ENCODE results near the gene CACNB3. TPM values are rescaled to one million over a fixed set of nuclear protein-coding genes. Genes with fewer than 3 reads are reported as not detected.
"Not testable (repeated sequence)": the region's sequence is repeated elsewhere in the genome, so short reads cannot be mapped to it uniquely, and the experiment has no call there.

CACNB3 gene
- total and polyA plus RNA-seq, 4 experiments from 2014 or later = 1.5 to 17.9 (median 10.6) TPM

DNA sequence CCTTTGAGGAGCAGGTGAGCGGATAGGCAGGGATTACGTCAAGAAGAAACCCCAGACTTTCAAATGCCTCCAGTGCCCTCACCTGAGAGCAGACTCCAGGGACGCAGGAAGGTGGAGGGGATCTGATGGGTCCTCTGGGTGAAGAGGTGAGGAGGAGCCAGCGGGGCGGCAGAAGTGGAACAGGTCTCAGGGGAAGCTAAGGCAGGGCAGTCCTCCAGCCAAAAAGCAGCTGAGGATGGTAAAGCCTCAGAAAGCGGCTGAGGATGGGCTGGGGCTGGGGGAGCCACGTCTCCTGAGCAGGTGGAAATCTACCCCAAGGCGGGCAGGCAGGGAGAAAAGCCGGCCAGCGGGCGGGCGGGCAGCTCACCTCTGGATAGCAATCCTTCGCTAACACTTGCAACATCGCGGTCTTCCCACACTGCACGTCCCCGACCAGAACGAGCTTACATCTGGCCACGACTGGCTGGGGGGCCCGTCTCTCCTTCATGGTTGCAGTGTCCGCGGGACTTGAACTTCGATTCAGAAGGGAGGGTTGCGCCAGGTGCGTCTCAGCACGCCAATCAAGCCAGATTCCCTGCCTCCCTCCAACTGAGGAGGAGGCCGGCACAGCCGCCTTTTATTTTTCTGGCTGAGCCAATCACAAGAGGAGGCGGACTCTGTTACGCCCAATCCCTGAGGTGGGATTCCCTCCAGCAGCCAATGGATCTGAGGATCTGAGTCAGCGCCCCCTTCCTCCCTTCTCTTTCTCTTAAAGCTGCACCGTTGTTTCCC is 47.2 kb downstream of the CACNB3 start, which contains the start of gene RND1:
RND1 (minus strand) TSS at position 590 of the 771 bp plus-strand sequence; CDS start at position 487, 103 bp downstream.
- intact Hi-C loops (cut with micrococcal nuclease) = loop anchor here (1.0 kb wide), 1 partner anchor 12 kb away; no protein-coding TSS in a partner anchor
- no peaks in the 10 kb centered on the region for H3K9me3 ChIP-seq (ENCODE audit: control insufficient read depth in 1 of 2, low read length in 2 of 2)
- Mint-ChIP-seq H3K4me3 (peak within 1 kb of the TSS; percentile 90 to 95 (median 92)), H3K36me3 (peaks cover 3 to 5% of the 10 kb centered on the region in 2 donors), H3K9me3 (no peaks in the 10 kb centered on the region), H3K27me3 (peaks cover 11 to 16% of the 10 kb centered on the region in 2 donors), H3K27ac (peak within 1 kb of the TSS; percentile 80 to 95 (median 88)), H3K4me1 (peaks cover 17 to 30% (median 23%) of the 10 kb centered on the region in 4 donors)
- peaks cover 21% of the 10 kb centered on the region for H3K4me1 ChIP-seq (ENCODE audit: insufficient read depth, low read length)
- peak; percentile 85 to 95 (median 87) for DNase-seq
- peak within 1 kb of the TSS; percentile 62 for H3K27ac ChIP-seq (ENCODE audit: low read depth, low read length)
- ChIA-PET POLR2A (ENCODE audit: partially characterized antibody) (interaction anchor here (0.6 to 3.8 kb wide), 24 partner anchors 8 to 458 kb away, joined by 3 to 82 read pairs (median 5); partner anchors contain the start of genes ARF3, DDX23, FKBP11 and TROAP), CTCF (ENCODE audit: partially characterized antibody) (interaction anchor here (0.8 to 11.7 kb wide), 11 partner anchors 9 to 71 kb away, joined by 3 to 62 read pairs (median 5); partner anchors contain the start of genes CACNB3, DDX23 and FKBP11)
- peaks cover 11% of the 10 kb centered on the region for H3K27me3 ChIP-seq (ENCODE audit: insufficient read depth, low read length)
- no peaks in the 10 kb centered on the region for H3K36me3 ChIP-seq (ENCODE audit: insufficient read depth, low read length)
- H3K4me3 ChIP-seq (ENCODE audit: low read length in 2 of 2) = peak within 1 kb of the TSS; percentile 49 to 62

DNA sequence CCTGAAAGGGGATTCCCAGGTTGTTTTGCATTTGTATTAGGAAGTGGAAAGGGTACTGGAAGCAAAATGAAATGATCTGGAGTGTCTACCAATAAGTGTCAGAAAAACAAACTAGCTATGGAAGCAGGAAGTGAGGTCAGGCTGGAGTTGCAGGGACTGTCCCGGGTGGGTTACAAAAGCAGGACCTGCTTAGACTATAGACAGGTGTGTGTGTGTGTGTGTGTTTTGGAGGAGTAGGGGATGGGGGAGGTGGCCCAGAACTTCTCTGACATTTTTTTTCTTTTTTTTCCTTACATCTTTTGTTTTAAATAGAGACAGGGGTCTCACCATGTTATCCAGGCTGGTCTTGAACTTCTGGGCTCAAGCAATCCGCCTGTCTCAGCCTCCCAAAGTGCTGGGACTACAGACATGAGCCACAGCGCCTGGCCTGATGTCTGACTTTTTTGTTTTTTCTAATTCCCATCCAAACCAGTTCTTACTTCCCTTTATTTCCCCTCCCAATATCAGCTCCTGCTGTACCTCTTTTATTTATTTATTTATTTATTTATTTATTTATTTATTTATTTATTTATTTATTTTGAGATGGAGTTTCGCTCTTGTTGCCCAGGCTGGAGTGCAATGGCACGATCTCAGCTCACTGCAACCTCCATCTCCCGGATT is 47.9 kb downstream of the CACNB3 start:
- Histone ChIP-seq H3K27ac (ENCODE audit: low read depth, low read length) (peak overlapping the region; percentile 62), H3K9me3 (ENCODE audit: control insufficient read depth in 1 of 2, low read length in 2 of 2) (no peaks in the 10 kb centered on the region), H3K27me3 (ENCODE audit: insufficient read depth, low read length) (peaks cover 11% of the 10 kb centered on the region), H3K4me1 (ENCODE audit: insufficient read depth, low read length) (peaks cover 21% of the 10 kb centered on the region), H3K4me3 (ENCODE audit: low read length in 2 of 2) (peak overlapping the region in 1 of 2 donors; percentile 62), H3K36me3 (ENCODE audit: insufficient read depth, low read length) (no peaks in the 10 kb centered on the region)
- Mint-ChIP-seq H3K27ac (peak overlapping the region; percentile 80 to 91 (median 86)), H3K4me3 (peak overlapping the region; percentile 90 to 95 (median 92)), H3K4me1 (peaks cover 17 to 30% (median 23%) of the 10 kb centered on the region in 4 donors), H3K27me3 (peaks cover 11 to 16% of the 10 kb centered on the region in 2 donors), H3K36me3 (peaks cover 0 to 5% of the 10 kb centered on the region in 2 donors), H3K9me3 (no peaks in the 10 kb centered on the region)
- intact Hi-C loops (cut with micrococcal nuclease) = no loop called here
- ChIA-PET POLR2A (ENCODE audit: partially characterized antibody) (interaction anchor here (0.6 to 3.8 kb wide), 19 partner anchors 12 to 457 kb away, joined by 3 to 82 read pairs (median 5); partner anchors contain the start of genes ARF3, DDX23, FKBP11 and TROAP), CTCF (ENCODE audit: partially characterized antibody) (interaction anchor here (0.8 to 11.7 kb wide), 11 partner anchors 10 to 67 kb away, joined by 3 to 62 read pairs (median 6); partner anchors contain the start of genes CACNB3, DDX23 and FKBP11)
- no peak for DNase-seq

DNA sequence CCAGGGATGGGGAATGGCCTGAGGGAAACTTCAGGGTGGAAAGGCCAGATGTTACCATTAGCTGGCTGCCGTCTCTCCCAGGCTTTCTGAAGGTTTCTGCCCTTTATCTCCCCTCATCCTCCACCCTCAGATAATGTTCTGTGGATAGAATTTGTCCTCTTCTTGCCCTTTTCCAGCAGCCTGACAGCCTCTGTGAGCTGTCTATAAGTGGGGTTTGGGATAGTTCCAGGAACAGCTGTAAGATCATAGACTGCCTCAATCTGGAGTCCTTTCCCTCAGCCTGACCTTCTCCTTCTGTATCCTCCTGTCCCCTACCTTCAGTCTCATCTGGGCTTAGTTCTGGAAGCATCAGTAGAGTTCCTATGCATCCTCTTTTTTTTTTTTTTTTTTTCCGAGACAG is 50.2 kb downstream of the CACNB3 start:
- ChIA-PET CTCF (ENCODE audit: partially characterized antibody) (interaction anchor here (1.0 to 11.7 kb wide), 3 partner anchors 16 to 115 kb away, joined by 4 to 62 read pairs (median 6); no protein-coding TSS in a partner anchor), POLR2A (ENCODE audit: partially characterized antibody) (interaction anchor here (1.0 kb wide), 1 partner anchor 17 kb away, joined by 4 read pairs; the partner anchor contains the start of gene DDX23)
- Histone ChIP-seq H3K4me1 (ENCODE audit: insufficient read depth, low read length) (peaks cover 21% of the 10 kb centered on the region), H3K4me3 (ENCODE audit: low read length in 2 of 2) (no peak overlapping the region), H3K9me3 (ENCODE audit: control insufficient read depth in 1 of 2, low read length in 2 of 2) (no peaks in the 10 kb centered on the region), H3K27ac (ENCODE audit: low read depth, low read length) (no peak overlapping the region), H3K27me3 (ENCODE audit: insufficient read depth, low read length) (no peaks in the 10 kb centered on the region), H3K36me3 (ENCODE audit: insufficient read depth, low read length) (no peaks in the 10 kb centered on the region)
- peaks cover 0 to 5% of the 10 kb centered on the region in 2 donors for H3K36me3 Mint-ChIP-seq
- intact Hi-C loops (cut with micrococcal nuclease) = no loop called here
- H3K9me3 Mint-ChIP-seq = no peaks in the 10 kb centered on the region
- H3K4me1 Mint-ChIP-seq = peaks cover 17 to 28% (median 23%) of the 10 kb centered on the region in 4 donors
- DNase-seq = no peak
- no peak overlapping the region for H3K4me3 Mint-ChIP-seq
- peaks cover 5 to 7% of the 10 kb centered on the region in 2 donors for H3K27me3 Mint-ChIP-seq
- no peak overlapping the region for H3K27ac Mint-ChIP-seq

DNA sequence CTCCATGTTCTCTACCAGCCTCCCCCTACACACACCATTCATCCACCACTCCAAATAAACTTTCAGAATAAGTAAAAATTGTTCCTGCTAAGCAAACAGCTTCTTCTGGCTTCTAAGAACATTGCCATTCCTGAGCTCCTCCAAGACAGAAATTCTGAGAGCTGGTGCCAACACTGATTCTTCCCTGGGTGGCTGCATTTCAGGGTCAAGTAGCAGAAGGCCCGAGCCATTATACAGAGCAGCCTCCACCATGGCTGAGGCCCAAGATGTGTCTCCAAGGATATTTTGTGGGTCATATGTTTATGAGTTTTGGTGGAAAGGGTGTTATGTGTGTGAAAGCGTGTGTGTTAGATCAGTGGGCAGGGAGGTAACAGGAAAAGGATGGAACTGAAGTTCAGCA is 50.9 kb downstream of the CACNB3 start:
- H3K4me1 Mint-ChIP-seq = peaks cover 13 to 21% (median 18%) of the 10 kb centered on the region in 4 donors
- H3K4me1 ChIP-seq (ENCODE audit: insufficient read depth, low read length) = peaks cover 15% of the 10 kb centered on the region
- H3K36me3 ChIP-seq (ENCODE audit: insufficient read depth, low read length) = no peaks in the 10 kb centered on the region
- H3K27me3 ChIP-seq (ENCODE audit: insufficient read depth, low read length) = no peaks in the 10 kb centered on the region
- no peak overlapping the region for H3K27ac ChIP-seq (ENCODE audit: low read depth, low read length)
- DNase-seq = no peak
- intact Hi-C loops (cut with micrococcal nuclease) = no loop called here
- H3K27me3 Mint-ChIP-seq = peaks cover under 1 to 2% of the 10 kb centered on the region in 2 donors
- ChIA-PET POLR2A (ENCODE audit: partially characterized antibody) (no interaction called here), CTCF (ENCODE audit: partially characterized antibody) (interaction anchor here (1.0 to 11.7 kb wide), 2 partner anchors 22 to 116 kb away, joined by 4 to 62 read pairs; no protein-coding TSS in a partner anchor)
- no peak overlapping the region for H3K27ac Mint-ChIP-seq
- no peaks in the 10 kb centered on the region for H3K9me3 Mint-ChIP-seq
- H3K36me3 Mint-ChIP-seq = peaks cover 0 to 5% of the 10 kb centered on the region in 2 donors
- H3K4me3 ChIP-seq (ENCODE audit: low read length in 2 of 2) = no peak overlapping the region
- no peaks in the 10 kb centered on the region for H3K9me3 ChIP-seq (ENCODE audit: control insufficient read depth in 1 of 2, low read length in 2 of 2)
- no peak overlapping the region for H3K4me3 Mint-ChIP-seq

DNA sequence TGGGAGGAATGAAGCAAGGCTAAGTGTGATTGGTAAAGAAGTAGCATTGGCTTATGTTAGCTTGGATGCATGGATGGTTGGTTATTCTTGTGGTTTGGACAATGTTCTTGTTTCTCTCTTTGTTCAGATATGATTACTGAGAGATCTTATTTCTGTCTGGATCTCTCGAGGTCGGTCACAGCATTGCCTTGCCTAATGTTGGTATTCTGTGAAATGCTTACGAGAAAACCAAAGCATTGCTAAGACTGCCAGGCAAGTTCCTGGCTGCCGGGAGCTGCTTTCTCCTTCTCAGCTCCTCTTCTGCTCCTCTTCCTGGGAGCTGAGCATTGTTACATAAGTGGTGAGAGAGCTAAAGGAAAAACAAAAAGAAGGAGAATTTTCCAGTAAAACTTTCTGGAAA is 54.8 kb downstream of the CACNB3 start:
- H3K36me3 ChIP-seq (ENCODE audit: insufficient read depth, low read length) = no peaks in the 10 kb centered on the region
- H3K9me3 ChIP-seq (ENCODE audit: control insufficient read depth in 1 of 2, low read length in 2 of 2) = no peaks in the 10 kb centered on the region
- no peak overlapping the region for H3K4me3 ChIP-seq (ENCODE audit: low read length in 2 of 2)
- intact Hi-C loops (cut with micrococcal nuclease) = no loop called here
- no peaks in the 10 kb centered on the region for H3K4me1 ChIP-seq (ENCODE audit: insufficient read depth, low read length)
- Mint-ChIP-seq H3K4me3 (no peak overlapping the region), H3K4me1 (no peaks in the 10 kb centered on the region), H3K9me3 (no peaks in the 10 kb centered on the region), H3K36me3 (no peaks in the 10 kb centered on the region), H3K27ac (peak overlapping the region in 1 of 7 donors; percentile 20), H3K27me3 (peaks cover 0 to 2% of the 10 kb centered on the region in 2 donors)
- DNase-seq = no peak
- ChIA-PET POLR2A (ENCODE audit: partially characterized antibody) (interaction anchor here (1.1 to 1.3 kb wide), 2 partner anchors 8 to 21 kb away, joined by 3 to 5 read pairs; partner anchors contain the start of genes DDX23 and RND1), CTCF (ENCODE audit: partially characterized antibody) (interaction anchor here (0.6 to 11.7 kb wide), 5 partner anchors 18 to 376 kb away, joined by 3 to 62 read pairs (median 3); partner anchors contain the start of gene WNT1)
- no peak overlapping the region for H3K27ac ChIP-seq (ENCODE audit: low read depth, low read length)
- H3K27me3 ChIP-seq (ENCODE audit: insufficient read depth, low read length) = no peaks in the 10 kb centered on the region

DNA sequence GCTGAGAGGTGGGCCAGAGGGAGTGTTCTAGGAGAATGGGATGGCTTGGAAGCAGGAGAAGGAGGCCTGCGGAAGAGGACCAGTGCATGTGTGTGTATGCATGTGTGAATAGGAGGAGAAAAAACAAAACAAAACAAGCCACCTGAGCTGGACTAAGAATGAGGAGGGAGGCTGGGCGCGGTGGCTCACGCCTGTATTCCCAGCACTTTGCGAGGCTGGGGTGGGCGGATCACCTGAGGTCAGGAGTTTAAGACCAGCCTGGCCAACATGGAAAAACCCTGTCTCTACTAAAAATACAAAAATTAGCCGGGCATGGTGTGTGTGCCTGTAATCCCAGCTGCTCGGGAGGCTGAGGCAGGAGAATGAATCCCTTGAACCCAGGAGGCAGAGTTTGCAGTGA is 55.2 kb downstream of the CACNB3 start:
- H3K4me1 ChIP-seq (ENCODE audit: insufficient read depth, low read length); H3K4me1 Mint-ChIP-seq; H3K36me3 ChIP-seq (ENCODE audit: insufficient read depth, low read length); intact Hi-C loops (cut with micrococcal nuclease); H3K4me3 Mint-ChIP-seq; H3K9me3 ChIP-seq (ENCODE audit: control insufficient read depth in 1 of 2, low read length in 2 of 2); H3K36me3 Mint-ChIP-seq; H3K9me3 Mint-ChIP-seq; H3K27me3 Mint-ChIP-seq; H3K4me3 ChIP-seq (ENCODE audit: low read length in 2 of 2); H3K27ac ChIP-seq (ENCODE audit: low read depth, low read length); DNase-seq; H3K27me3 ChIP-seq (ENCODE audit: insufficient read depth, low read length): not testable (repeated sequence)
- ChIA-PET CTCF (ENCODE audit: partially characterized antibody) (interaction anchor here (1.2 to 11.7 kb wide), 3 partner anchors 17 to 115 kb away, joined by 3 to 62 read pairs (median 4); partner anchors contain the start of gene WNT1), POLR2A (ENCODE audit: partially characterized antibody) (interaction anchor here (1.1 to 1.3 kb wide), 2 partner anchors 8 to 22 kb away, joined by 3 to 5 read pairs; partner anchors contain the start of genes DDX23 and RND1)
- peak overlapping the region in 1 of 7 donors; percentile 20 for H3K27ac Mint-ChIP-seq

Measured in CD4-positive, alpha-beta memory T cell (primary cell).